ENCODE measurements around the gene SGCA.

SGCA gene

DNA sequence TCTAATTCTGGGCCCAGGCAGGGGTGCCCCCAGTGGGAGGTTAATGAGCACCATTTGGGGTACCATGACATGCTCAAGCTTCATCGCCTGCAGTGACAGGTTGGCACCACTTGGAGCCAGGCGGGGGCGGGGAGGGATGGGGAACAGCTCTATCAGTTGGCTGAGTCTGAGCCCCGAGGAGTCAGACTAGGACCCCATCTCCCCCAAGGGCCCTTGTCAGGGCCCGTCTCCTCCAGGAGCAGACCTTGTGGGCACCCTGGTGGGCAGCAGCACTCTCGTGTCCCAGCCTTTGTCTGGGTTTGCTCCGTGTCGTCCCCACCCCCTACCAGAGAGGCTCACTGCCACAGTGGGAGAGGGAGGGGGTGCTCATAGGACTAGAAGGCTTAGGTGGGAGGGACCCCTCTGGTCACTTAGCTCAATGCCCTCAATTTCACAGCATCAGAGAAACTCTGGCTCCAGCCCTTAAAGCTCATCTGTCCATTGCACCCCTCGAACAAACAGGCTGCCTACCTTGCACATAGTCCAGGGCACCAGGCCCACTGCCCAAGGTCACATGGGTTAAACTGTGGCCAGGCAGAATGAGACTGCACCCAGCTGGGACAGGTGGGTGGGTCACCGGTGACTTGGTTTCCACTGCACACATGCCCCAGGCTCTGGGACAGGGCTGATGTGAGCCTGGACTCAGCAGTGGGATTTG lies 19.4 kb upstream of the SGCA start:
- H3K27me3 ChIP-seq (ENCODE audit: insufficient read depth, low read length, poor library complexity), result no peaks in the 10 kb centered on the region
- peaks cover 54% of the 10 kb centered on the region for H3K4me1 ChIP-seq (ENCODE audit: insufficient read depth, low read length)
- TF ChIP-seq, protein P1, sequence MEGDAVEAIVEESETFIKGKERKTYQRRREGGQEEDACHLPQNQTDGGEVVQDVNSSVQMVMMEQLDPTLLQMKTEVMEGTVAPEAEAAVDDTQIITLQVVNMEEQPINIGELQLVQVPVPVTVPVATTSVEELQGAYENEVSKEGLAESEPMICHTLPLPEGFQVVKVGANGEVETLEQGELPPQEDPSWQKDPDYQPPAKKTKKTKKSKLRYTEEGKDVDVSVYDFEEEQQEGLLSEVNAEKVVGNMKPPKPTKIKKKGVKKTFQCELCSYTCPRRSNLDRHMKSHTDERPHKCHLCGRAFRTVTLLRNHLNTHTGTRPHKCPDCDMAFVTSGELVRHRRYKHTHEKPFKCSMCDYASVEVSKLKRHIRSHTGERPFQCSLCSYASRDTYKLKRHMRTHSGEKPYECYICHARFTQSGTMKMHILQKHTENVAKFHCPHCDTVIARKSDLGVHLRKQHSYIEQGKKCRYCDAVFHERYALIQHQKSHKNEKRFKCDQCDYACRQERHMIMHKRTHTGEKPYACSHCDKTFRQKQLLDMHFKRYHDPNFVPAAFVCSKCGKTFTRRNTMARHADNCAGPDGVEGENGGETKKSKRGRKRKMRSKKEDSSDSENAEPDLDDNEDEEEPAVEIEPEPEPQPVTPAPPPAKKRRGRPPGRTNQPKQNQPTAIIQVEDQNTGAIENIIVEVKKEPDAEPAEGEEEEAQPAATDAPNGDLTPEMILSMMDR (IDR thresholded peaks at IDR 0.05; ENCODE audit: borderline replicate concordance, extremely low read depth, low read length, poor library complexity, severe bottlenecking), result no peak
- TF ChIP-seq EZH2 (IDR thresholded peaks at IDR 0.05; ENCODE audit: borderline replicate concordance, low read depth, low read length, severe bottlenecking), result no peak
- H3K9ac ChIP-seq (ENCODE audit: low read depth, low read length), result peak overlapping the region; percentile 89
- H3K4me2 ChIP-seq (ENCODE audit: insufficient read depth, low read length), result peak overlapping the region; percentile 88
- peak overlapping the region; percentile 37; the same call in 1 of the 2 replicates for H3K27ac ChIP-seq (ENCODE audit: low read length)
- H3K79me2 ChIP-seq (ENCODE audit: insufficient read depth, low read length), result peaks cover 46% of the 10 kb centered on the region
- peaks cover 52% of the 10 kb centered on the region for H3K36me3 ChIP-seq (ENCODE audit: insufficient read depth, low read length)
- no peak for ATAC-seq (ENCODE audit: insufficient read depth, low read depth)
- no peaks in the 10 kb centered on the region for H3K9me3 ChIP-seq (ENCODE audit: insufficient read depth, low read length, severe bottlenecking)
- H4K20me1 ChIP-seq (ENCODE audit: insufficient read depth, low read length), result peaks cover 72% of the 10 kb centered on the region
- DNase-seq, result no peak
- peak overlapping the region in 1 of 2 experiments; percentile 72; a peak in 2 of 4 replicates for H3K4me3 ChIP-seq (ENCODE audit: low read depth in 1 of 2, low read length in 2 of 2)
- H2AFZ ChIP-seq (ENCODE audit: low read depth, low read length), result no peak overlapping the region

DNA sequence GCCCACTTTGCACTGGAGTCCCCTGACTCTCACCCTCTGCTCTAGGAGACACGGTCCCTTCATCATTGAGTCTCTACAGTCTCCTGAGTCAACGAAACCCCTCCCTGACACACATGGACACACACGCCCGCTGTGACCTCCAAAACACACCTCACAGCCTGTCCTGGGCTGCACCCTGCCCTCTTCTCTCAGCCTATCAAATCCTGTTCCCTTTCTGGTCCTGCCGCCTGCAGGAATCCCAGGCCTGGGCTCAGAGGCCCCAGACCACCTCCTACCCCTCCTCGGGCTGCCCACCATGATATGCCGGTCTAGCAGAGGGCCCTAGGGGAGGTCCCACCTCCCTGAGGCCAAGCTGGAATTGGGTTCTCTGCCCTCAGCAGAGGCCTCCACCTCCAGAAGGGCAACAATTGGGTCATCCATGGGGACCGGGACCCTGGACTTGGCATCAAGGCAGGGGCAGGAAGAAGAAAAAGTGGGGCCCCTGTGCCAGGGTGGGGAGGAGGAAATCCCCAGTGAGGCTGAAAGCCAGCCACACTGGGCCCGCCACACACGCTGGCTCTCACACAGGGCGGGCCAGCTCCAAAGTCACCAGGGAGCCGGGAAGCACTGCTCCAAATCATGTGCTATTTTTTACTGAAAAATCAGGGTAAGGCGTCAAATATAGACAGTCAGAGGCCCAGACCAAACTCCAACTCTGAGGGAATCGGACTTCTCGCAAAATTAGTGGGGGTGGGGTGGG lies 18.7 kb upstream of the SGCA start:
- TF ChIP-seq, protein P1 (IDR thresholded peaks at IDR 0.05; ENCODE audit: borderline replicate concordance, extremely low read depth, low read length, poor library complexity, severe bottlenecking), result no peak
- TF ChIP-seq EZH2 (IDR thresholded peaks at IDR 0.05; ENCODE audit: borderline replicate concordance, low read depth, low read length, severe bottlenecking), result no peak
- peak overlapping the region; percentile 89 for H3K9ac ChIP-seq (ENCODE audit: low read depth, low read length)
- H2AFZ ChIP-seq (ENCODE audit: low read depth, low read length), result no peak overlapping the region
- ATAC-seq (ENCODE audit: insufficient read depth, low read depth), result no peak
- H3K4me2 ChIP-seq (ENCODE audit: insufficient read depth, low read length), result peak overlapping the region; percentile 88
- no peaks in the 10 kb centered on the region for H3K9me3 ChIP-seq (ENCODE audit: insufficient read depth, low read length, severe bottlenecking)
- DNase-seq, result no peak
- H3K4me1 ChIP-seq (ENCODE audit: insufficient read depth, low read length), result peaks cover 57% of the 10 kb centered on the region
- peak overlapping the region in 1 of 2 experiments; percentile 72; a peak in 2 of 4 replicates for H3K4me3 ChIP-seq (ENCODE audit: low read depth in 1 of 2, low read length in 2 of 2)
- H3K79me2 ChIP-seq (ENCODE audit: insufficient read depth, low read length), result peaks cover 46% of the 10 kb centered on the region
- no peaks in the 10 kb centered on the region for H3K27me3 ChIP-seq (ENCODE audit: insufficient read depth, low read length, poor library complexity)
- peaks cover 67% of the 10 kb centered on the region for H4K20me1 ChIP-seq (ENCODE audit: insufficient read depth, low read length)
- H3K27ac ChIP-seq (ENCODE audit: low read length), result peak overlapping the region; percentile 40
- peaks cover 46% of the 10 kb centered on the region for H3K36me3 ChIP-seq (ENCODE audit: insufficient read depth, low read length)

DNA sequence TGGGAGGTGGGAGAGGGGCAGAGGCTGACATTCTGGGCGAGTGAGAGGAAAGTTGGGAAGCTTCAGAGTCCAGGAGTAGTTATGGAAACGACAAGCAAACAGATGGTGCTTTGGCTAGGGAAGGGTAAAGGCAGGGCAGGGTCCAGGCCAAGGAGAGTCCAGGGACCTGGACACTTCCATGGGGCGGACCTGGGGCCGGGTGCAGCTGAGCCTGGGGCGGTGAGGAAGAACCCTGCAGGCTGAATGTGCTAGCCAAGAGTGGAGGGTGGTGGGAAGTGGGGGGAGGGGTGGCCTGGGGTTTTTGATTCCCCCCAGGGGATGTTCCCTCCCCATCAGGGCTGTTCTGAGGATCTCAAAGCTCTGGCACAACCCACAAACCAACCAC lies 18.0 kb upstream of the SGCA start:
- peaks cover 60% of the 10 kb centered on the region for H4K20me1 ChIP-seq (ENCODE audit: insufficient read depth, low read length)
- no peaks in the 10 kb centered on the region for H3K27me3 ChIP-seq (ENCODE audit: insufficient read depth, low read length, poor library complexity)
- peaks cover 46% of the 10 kb centered on the region for H3K79me2 ChIP-seq (ENCODE audit: insufficient read depth, low read length)
- H3K36me3 ChIP-seq (ENCODE audit: insufficient read depth, low read length), result peaks cover 39% of the 10 kb centered on the region
- peak overlapping the region in 1 of 2 experiments; percentile 72; a peak in 2 of 4 replicates for H3K4me3 ChIP-seq (ENCODE audit: low read depth in 1 of 2, low read length in 2 of 2)
- H3K4me2 ChIP-seq (ENCODE audit: insufficient read depth, low read length), result peak overlapping the region; percentile 88
- H2AFZ ChIP-seq (ENCODE audit: low read depth, low read length), result no peak overlapping the region
- ATAC-seq (ENCODE audit: insufficient read depth, low read depth) (no peak), DNase-seq (peak; percentile 20)
- no peak for TF ChIP-seq EZH2 (IDR thresholded peaks at IDR 0.05; ENCODE audit: borderline replicate concordance, low read depth, low read length, severe bottlenecking)
- TF ChIP-seq, protein P1 (IDR thresholded peaks at IDR 0.05; ENCODE audit: borderline replicate concordance, extremely low read depth, low read length, poor library complexity, severe bottlenecking), result no peak
- H3K9me3 ChIP-seq (ENCODE audit: insufficient read depth, low read length, severe bottlenecking), result no peaks in the 10 kb centered on the region
- peak overlapping the region; percentile 89; the same call in 1 of the 2 replicates for H3K9ac ChIP-seq (ENCODE audit: low read depth, low read length)
- H3K4me1 ChIP-seq (ENCODE audit: insufficient read depth, low read length), result peaks cover 59% of the 10 kb centered on the region
- H3K27ac ChIP-seq (ENCODE audit: low read length), result no peak overlapping the region; the same call in 1 of the 2 replicates
